ENCODE measurements around the gene PIGH. TPM values are rescaled to one million over a fixed set of nuclear protein-coding genes. Genes with fewer than 3 reads are reported as not detected.

Gene PIGH
- total and polyA plus RNA-seq, 2 of the 13 experiments (the other 11 are each of a cell fraction or from before 2014, with no cell fraction given), result 30.0 to 43.5 TPM

GRCh38 chr14:67619446-67620216, 19.6 kb upstream of the PIGH start, which contains the start of gene ARG2 (continued):
- peak; percentile 80 for TF ChIP-seq ZGPAT (CRISPR knock-in tag; IDR thresholded peaks at IDR 0.05)
- TF ChIP-seq ZNF264 (CRISPR knock-in tag; IDR thresholded peaks at IDR 0.05), result 0 out of 2 replicates have a peak, but pooled peaks have one; percentile 2
- TF ChIP-seq ZNF280B (CRISPR knock-in tag; IDR thresholded peaks at IDR 0.05; ENCODE audit: borderline replicate concordance), result peak; percentile 26; the same call in 1 of the 2 replicates
- no peak for TF ChIP-seq ZNF121 (CRISPR knock-in tag; IDR thresholded peaks at IDR 0.05)
- peak; percentile 100 for TF ChIP-seq ATF7 (IDR thresholded peaks at IDR 0.05)
- TF ChIP-seq ATF7 (CRISPR knock-in tag; IDR thresholded peaks at IDR 0.05), result peak; percentile 100
- 0 out of 2 replicates have a peak, but pooled peaks have one; percentile 43 for TF ChIP-seq CAMTA2 (CRISPR knock-in tag; IDR thresholded peaks at IDR 0.05; ENCODE audit: borderline replicate concordance)
- TF ChIP-seq THYN1 (CRISPR knock-in tag; IDR thresholded peaks at IDR 0.05; ENCODE audit: borderline replicate concordance, low read depth), result no peak
- no peak for TF ChIP-seq FIP1L1 (IDR thresholded peaks at IDR 0.05; ENCODE audit: borderline replicate concordance, insufficient read depth, low read depth, low read length)
- TF ChIP-seq ZFP91 (CRISPR knock-in tag; IDR thresholded peaks at IDR 0.05; ENCODE audit: borderline replicate concordance), result peak; percentile 82; the same call in 1 of the 2 replicates
- TF ChIP-seq GABPB1 (CRISPR knock-in tag; IDR thresholded peaks at IDR 0.05), result peak; percentile 87
- peak; percentile 63; the same call in 1 of the 2 replicates for TF ChIP-seq MEIS1 (CRISPR knock-in tag; IDR thresholded peaks at IDR 0.05; ENCODE audit: borderline replicate concordance)
- peak; percentile 87 for TF ChIP-seq ZNF605 (CRISPR knock-in tag; IDR thresholded peaks at IDR 0.05)
- TF ChIP-seq PBX2 (CRISPR knock-in tag; IDR thresholded peaks at IDR 0.05), result no peak
- TF ChIP-seq SMAD1 (CRISPR knock-in tag; IDR thresholded peaks at IDR 0.05; ENCODE audit: borderline replicate concordance, low read depth), result no peak
- peak; percentile 99 for TF ChIP-seq HOXA3 (CRISPR knock-in tag; IDR thresholded peaks at IDR 0.05)
- peak; percentile 65; the same call in 1 of the 2 replicates for TF ChIP-seq ZNF776 (CRISPR knock-in tag; IDR thresholded peaks at IDR 0.05)
- TF ChIP-seq POGK (CRISPR knock-in tag; conservative IDR thresholded peaks at IDR 0.05), result peak; percentile 72
- TF ChIP-seq TOE1 (CRISPR knock-in tag; IDR thresholded peaks at IDR 0.05), result no peak
- TF ChIP-seq MAZ (IDR thresholded peaks at IDR 0.05; ENCODE audit: borderline replicate concordance, low read depth, low read length), result no peak; the same call in 1 of the 2 replicates
- TF ChIP-seq MAZ (CRISPR knock-in tag; IDR thresholded peaks at IDR 0.05; ENCODE audit: low read depth), result peak; percentile 82

Data from HepG2 (cell line).